Mesendoderm (in vitro differentiated cells): Measurements from ENCODE around the gene NCBP2L.

Experiments used
- DNase-seq: peaks from one replicate; pipeline ENCODE4 v3.0.0; 2013
- H2AK5ac ChIP-seq: 2 replicates; pipeline ENCODE4 v1.6.1; 2013; ENCODE audit warnings: low read length, inconsistent platforms
- H2BK120ac ChIP-seq: 2 replicates; pipeline ENCODE4 v1.6.1; 2013; ENCODE audit warnings: low read depth, mild to moderate bottlenecking, low read length, moderate library complexity, mixed read lengths
- H2BK15ac ChIP-seq: replicated peaks from 2 replicates; pipeline ENCODE4 v1.6.1; 2013; ENCODE audit warnings: low read depth, mild to moderate bottlenecking, moderate library complexity
- H2BK5ac ChIP-seq: 2 replicates; pipeline ENCODE4 v1.6.1; 2013; ENCODE audit warnings: low read length, inconsistent platforms
- H3K18ac ChIP-seq: 2 replicates; pipeline ENCODE4 v1.6.1; 2013; ENCODE audit warnings: mild to moderate bottlenecking, low read length, mixed read lengths
- H3K23ac ChIP-seq: one replicate; pipeline ENCODE4 v1.6.1; 2013; ENCODE audit warnings: low read length
- H3K27ac ChIP-seq: 2 replicates; pipeline ENCODE4 v1.5.1; 2013; ENCODE audit warnings: low read depth, mild to moderate bottlenecking, inconsistent platforms, low read length, moderate library complexity
- H3K27me3 ChIP-seq: 2 replicates; pipeline ENCODE4 v1.6.1; 2013; ENCODE audit warnings: low read length, control low read depth, mild to moderate bottlenecking, inconsistent platforms; ENCODE audit not compliant: insufficient read depth, poor library complexity
- H3K36me3 ChIP-seq: 2 replicates; pipeline ENCODE4 v1.6.1; 2013; ENCODE audit warnings: low read length, inconsistent platforms; ENCODE audit not compliant: control insufficient read depth, insufficient read depth
- H3K4ac ChIP-seq: one replicate; pipeline ENCODE4 v1.6.1; 2013; ENCODE audit warnings: low read depth, mild to moderate bottlenecking, low read length, moderate library complexity
- H3K4me1 ChIP-seq: 2 replicates; pipeline ENCODE4 v1.6.1; 2013; ENCODE audit warnings: low read depth, low read length, inconsistent platforms; ENCODE audit not compliant: control insufficient read depth
- H3K4me2 ChIP-seq: 2 replicates; pipeline ENCODE4 v1.6.1; 2013; ENCODE audit warnings: low read length
- H3K4me3 ChIP-seq: 2 replicates; pipeline ENCODE4 v1.5.1; 2013; ENCODE audit warnings: mild to moderate bottlenecking, low read length
- H3K56ac ChIP-seq: one replicate; pipeline ENCODE4 v1.6.1; 2013; ENCODE audit warnings: low read length
- H3K79me1 ChIP-seq: 2 replicates; pipeline ENCODE4 v1.6.1; 2013; ENCODE audit warnings: low read length, inconsistent platforms
- H3K79me2 ChIP-seq: 2 replicates; pipeline ENCODE4 v1.6.1; 2013; ENCODE audit warnings: mild to moderate bottlenecking, low read length; ENCODE audit not compliant: control insufficient read depth, insufficient read depth
- H3K9ac ChIP-seq: 2 replicates; pipeline ENCODE4 v1.6.1; 2013; ENCODE audit warnings: low read length, inconsistent platforms
- H4K5ac ChIP-seq: one replicate; pipeline ENCODE4 v1.6.1; 2013; ENCODE audit warnings: low read length
- H4K8ac ChIP-seq: one replicate; pipeline ENCODE4 v1.6.1; 2013; ENCODE audit warnings: low read depth, mild to moderate bottlenecking, control low read depth, low read length, moderate library complexity
- WGBS: extraction: QIAGEN DNeasy Blood & Tissue Kit; methylation state at CpG from one replicate; pipeline ENCODE4 v1.1.7; 2013; ENCODE audit warnings: low lambda C conversion rate, missing lambda C conversion rate; ENCODE audit not compliant: insufficient coverage; ENCODE audit errors: extremely low coverage; 5-methylcytosine and 5-hydroxymethylcytosine counted together

NCBP2L gene

GRCh38 chrX:107731831-107732502, 45.6 kb upstream of the NCBP2L start:
- Histone ChIP-seq H3K79me2 (no peaks in the 10 kb centered on the region), H3K4me3 (no peak overlapping the region), H2BK5ac (no peak overlapping the region), H2AK5ac (no peak overlapping the region), H3K4me2 (no peak overlapping the region), H2BK15ac (no peak overlapping the region), H3K23ac (no peak overlapping the region), H3K36me3 (no peaks in the 10 kb centered on the region), H3K27me3 (no peaks in the 10 kb centered on the region), H3K27ac (no peak overlapping the region), H2BK120ac (no peak overlapping the region), H3K79me1 (no peaks in the 10 kb centered on the region), H4K5ac (no peak overlapping the region), H3K9ac (no peak overlapping the region), H4K8ac (no peak overlapping the region), H3K56ac (peak overlapping the region; percentile 15), H3K4me1 (peaks cover 3% of the 10 kb centered on the region), H3K4ac (no peak overlapping the region), H3K18ac (no peak overlapping the region)
- DNase-seq, result peak; percentile 88
- no CpG with 5 or more reads among the region's 7 CpGs for WGBS

GRCh38 chrX:107733686-107734085, 43.8 kb upstream of the NCBP2L start:
- Histone ChIP-seq H2BK15ac (no peak overlapping the region), H3K18ac (no peak overlapping the region), H3K79me2 (no peaks in the 10 kb centered on the region), H3K23ac (no peak overlapping the region), H4K5ac (no peak overlapping the region), H2BK120ac (no peak overlapping the region), H2BK5ac (no peak overlapping the region), H3K27me3 (no peaks in the 10 kb centered on the region), H3K36me3 (no peaks in the 10 kb centered on the region), H4K8ac (no peak overlapping the region), H3K4me2 (no peak overlapping the region), H3K4me3 (no peak overlapping the region), H3K4ac (no peak overlapping the region), H2AK5ac (no peak overlapping the region), H3K56ac (no peak overlapping the region), H3K79me1 (no peaks in the 10 kb centered on the region), H3K27ac (no peak overlapping the region), H3K4me1 (peaks cover 11% of the 10 kb centered on the region), H3K9ac (no peak overlapping the region)
- no CpG with 5 or more reads among the region's 4 CpGs for WGBS
- no peak for DNase-seq

GRCh38 chrX:107734646-107735045, 42.9 kb upstream of the NCBP2L start:
- H3K27me3 ChIP-seq, result no peaks in the 10 kb centered on the region
- no peak overlapping the region for H3K9ac ChIP-seq
- H3K18ac ChIP-seq, result no peak overlapping the region
- no peak overlapping the region for H4K5ac ChIP-seq
- H3K4ac ChIP-seq, result no peak overlapping the region
- H4K8ac ChIP-seq, result no peak overlapping the region
- WGBS, result no CpG with 5 or more reads among the region's 3 CpGs
- H3K36me3 ChIP-seq, result no peaks in the 10 kb centered on the region
- H3K4me1 ChIP-seq, result peaks cover 11% of the 10 kb centered on the region
- no peak overlapping the region for H2BK5ac ChIP-seq
- no peak overlapping the region for H2BK15ac ChIP-seq
- H3K79me2 ChIP-seq, result no peaks in the 10 kb centered on the region
- no peak overlapping the region for H3K27ac ChIP-seq
- H3K56ac ChIP-seq, result no peak overlapping the region
- no peak for DNase-seq
- no peak overlapping the region for H2AK5ac ChIP-seq
- no peaks in the 10 kb centered on the region for H3K79me1 ChIP-seq
- no peak overlapping the region for H2BK120ac ChIP-seq
- H3K4me2 ChIP-seq, result no peak overlapping the region
- no peak overlapping the region for H3K4me3 ChIP-seq
- no peak overlapping the region for H3K23ac ChIP-seq

DNA sequence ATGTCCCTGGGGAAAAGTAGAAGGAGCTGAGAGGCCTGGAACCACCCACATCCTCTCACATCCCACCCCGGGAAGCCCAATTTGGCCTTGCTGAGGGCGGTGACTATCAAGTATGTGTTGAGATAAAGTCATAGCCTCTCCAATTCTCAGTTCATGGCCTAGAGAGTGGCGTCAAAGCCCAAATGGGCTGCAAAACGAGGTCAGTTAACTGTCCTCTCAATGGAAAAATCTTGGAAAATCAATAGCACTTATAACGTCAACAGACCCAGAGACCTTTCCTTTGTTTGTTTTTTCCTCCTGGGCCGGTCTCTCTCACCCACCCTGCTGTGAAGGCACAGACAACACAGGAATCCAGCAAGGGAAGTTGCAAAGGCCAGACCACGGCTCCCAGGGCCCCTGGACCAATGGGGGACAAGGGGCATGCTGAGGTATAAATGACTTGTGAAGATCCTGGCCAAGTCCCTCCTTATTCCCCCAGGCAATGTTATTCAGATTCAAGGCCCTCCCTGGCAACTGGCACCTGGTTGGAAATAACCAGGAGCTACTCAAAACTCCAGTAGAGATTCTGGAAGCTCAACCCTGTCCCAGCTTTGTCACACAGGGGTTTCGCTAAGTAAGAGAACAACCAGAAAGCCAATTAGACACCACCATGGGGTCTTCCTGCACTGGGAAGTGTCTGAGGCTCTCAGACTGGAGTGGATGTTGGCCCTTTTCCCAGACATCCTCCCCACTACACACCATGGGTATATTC, 40.6 kb upstream of the NCBP2L start:
- no peaks in the 10 kb centered on the region for H3K79me1 ChIP-seq
- H2AK5ac ChIP-seq, result no peak overlapping the region
- H3K18ac ChIP-seq, result no peak overlapping the region
- DNase-seq, result peak; percentile 98
- no peak overlapping the region for H3K9ac ChIP-seq
- no peak overlapping the region for H2BK120ac ChIP-seq
- no peak overlapping the region for H4K8ac ChIP-seq
- no peak overlapping the region for H3K23ac ChIP-seq
- H3K36me3 ChIP-seq, result no peaks in the 10 kb centered on the region
- H3K79me2 ChIP-seq, result no peaks in the 10 kb centered on the region
- no peaks in the 10 kb centered on the region for H3K27me3 ChIP-seq
- H3K27ac ChIP-seq, result peak overlapping the region; percentile 75
- H3K4me1 ChIP-seq, result peaks cover 11% of the 10 kb centered on the region
- no peak overlapping the region for H4K5ac ChIP-seq
- H3K4me2 ChIP-seq, result no peak overlapping the region
- no peak overlapping the region for H3K4ac ChIP-seq
- H2BK15ac ChIP-seq, result no peak overlapping the region
- WGBS, result no CpG with 5 or more reads among the region's 8 CpGs
- no peak overlapping the region for H2BK5ac ChIP-seq
- peak overlapping the region; percentile 54 for H3K56ac ChIP-seq
- no peak overlapping the region for H3K4me3 ChIP-seq

DNA sequence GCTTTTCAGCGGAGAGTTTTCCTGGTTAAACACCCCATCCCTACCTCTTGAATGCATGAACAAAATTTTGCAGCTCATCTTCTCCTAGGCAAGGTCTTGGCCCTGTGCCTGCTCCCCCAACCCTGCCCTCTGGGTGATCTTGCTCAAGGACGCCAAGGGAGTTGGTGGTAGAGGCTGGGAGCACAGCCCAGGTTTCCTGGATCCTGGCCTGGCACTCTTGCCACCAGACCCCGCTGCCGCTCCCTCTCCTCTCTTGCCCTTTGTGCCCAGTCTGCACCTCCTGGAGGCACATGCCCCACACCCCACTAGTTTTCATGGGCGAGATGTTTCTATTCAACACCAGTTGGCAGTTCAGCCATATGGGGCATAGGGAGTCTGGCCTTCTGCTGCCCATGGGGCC, 39.3 kb upstream of the NCBP2L start:
- Histone ChIP-seq H3K4me3 (no peak overlapping the region), H2AK5ac (no peak overlapping the region), H4K8ac (no peak overlapping the region), H4K5ac (no peak overlapping the region), H2BK5ac (no peak overlapping the region), H3K4ac (no peak overlapping the region), H3K27ac (no peak overlapping the region), H3K79me2 (no peaks in the 10 kb centered on the region), H3K23ac (no peak overlapping the region), H3K56ac (no peak overlapping the region), H3K4me1 (peaks cover 11% of the 10 kb centered on the region), H3K36me3 (no peaks in the 10 kb centered on the region), H3K27me3 (no peaks in the 10 kb centered on the region), H3K18ac (no peak overlapping the region), H3K79me1 (no peaks in the 10 kb centered on the region), H3K4me2 (no peak overlapping the region), H3K9ac (no peak overlapping the region), H2BK120ac (no peak overlapping the region), H2BK15ac (no peak overlapping the region)
- no peak for DNase-seq
- WGBS, result no CpG with 5 or more reads among the region's 5 CpGs
